Activated CD8-positive, alpha-beta T cell treated with anti-CD3 and anti-CD28 coated beads for 36 hours (primary cell): ENCODE results near the gene RPS4Y1. TPM values are rescaled to one million over a fixed set of nuclear protein-coding genes. Genes with fewer than 3 reads are reported as not detected.

ENCODE experiments used
- ATAC-seq: fragments of 200-7000 bp; cut with Tn5 transposase; one replicate; pipeline ENCODE4 v1.10.0; 2021; ENCODE audit warnings: mild to moderate bottlenecking, moderate library complexity
- CTCF ChIA-PET: fragments of 350-600 bp; sonication (Branson Sonifier 250); formaldehyde crosslinking; loops from one replicate; lab custom pipeline; 2021; ENCODE audit warnings: antibody characterized with exemption; lab: Charles Lee
- POLR2A ChIA-PET: fragments of 350-600 bp; sonication (Branson Sonifier 250); formaldehyde crosslinking; loops from one replicate; lab custom pipeline; 2021; ENCODE audit warnings: antibody characterized with exemption; lab: Charles Lee
- DNase-seq: peaks from one replicate; pipeline ENCODE4 v3.0.0-alpha.2; 2020
- H3K27ac Mint-ChIP-seq: one replicate; pipeline ENCODE4 v1.8.0; 2021; ENCODE audit warnings: mild to moderate bottlenecking, mixed read lengths
- H3K27me3 Mint-ChIP-seq: one replicate; pipeline ENCODE4 v1.8.0; 2021; ENCODE audit warnings: mixed read lengths
- H3K36me3 Mint-ChIP-seq: one replicate; pipeline ENCODE4 v1.8.0; 2021; ENCODE audit warnings: low read depth, mixed read lengths
- H3K4me1 Mint-ChIP-seq: one replicate; pipeline ENCODE4 v1.8.0; 2021; ENCODE audit warnings: low read depth, mixed read lengths
- H3K4me3 Mint-ChIP-seq: one replicate; pipeline ENCODE4 v1.8.0; 2021; ENCODE audit warnings: mild to moderate bottlenecking, moderate library complexity, mixed read lengths
- H3K9me3 Mint-ChIP-seq: one replicate; pipeline ENCODE4 v1.8.0; 2021; ENCODE audit warnings: mixed read lengths
- CTCF ChIP-seq: fragments of 200-600 bp; IDR thresholded peaks from one replicate; pipeline ENCODE4 v1.8.0; 2022; ENCODE audit warnings: antibody characterized with exemption, mild to moderate bottlenecking
- intact Hi-C: fragments of 100-400 bp; cut with micrococcal nuclease; formaldehyde crosslinking; loops from one replicate; pipeline ENCODE4 v1.10.0; 2022
- total RNA-seq, 2 experiments: library from RNA; stranded (reverse); gene quantifications; one replicate each; pipeline ENCODE4 v1.2.3, GENCODE V29; 2021

RPS4Y1 gene
- total RNA-seq, 2 experiments from 2014 or later: 406 to 411 TPM

- intact Hi-C loops: no loop called here
- Mint-ChIP-seq H3K4me3 (no peak overlapping the region), H3K27ac (peak overlapping the region; percentile 82), H3K4me1 (peaks cover 75% of the 10 kb centered on the region), H3K27me3 (no peaks in the 10 kb centered on the region), H3K36me3 (peaks cover 84% of the 10 kb centered on the region), H3K9me3 (no peaks in the 10 kb centered on the region)
- ATAC-seq (peak; percentile 12), DNase-seq (no peak)
- ChIA-PET POLR2A (interaction anchor here (1.0 kb wide), 1 partner anchor 10 kb away, joined by 3 read pairs; no protein-coding TSS in a partner anchor), CTCF (no interaction called here)
- no peak for TF ChIP-seq CTCF
Measured at GRCh38 chrY:2857686-2858085, 16.3 kb downstream of the RPS4Y1 start.

- CTCF ChIA-PET: interaction anchor here (1.1 kb wide), 1 partner anchor 10 kb away, joined by 3 read pairs; no protein-coding TSS in a partner anchor
- intact Hi-C loops: no loop called here
- no peak overlapping the region for H3K4me3 Mint-ChIP-seq
Measured at GRCh38 chrY:2859782-2860181, 18.4 kb downstream of the RPS4Y1 start.

DNA sequence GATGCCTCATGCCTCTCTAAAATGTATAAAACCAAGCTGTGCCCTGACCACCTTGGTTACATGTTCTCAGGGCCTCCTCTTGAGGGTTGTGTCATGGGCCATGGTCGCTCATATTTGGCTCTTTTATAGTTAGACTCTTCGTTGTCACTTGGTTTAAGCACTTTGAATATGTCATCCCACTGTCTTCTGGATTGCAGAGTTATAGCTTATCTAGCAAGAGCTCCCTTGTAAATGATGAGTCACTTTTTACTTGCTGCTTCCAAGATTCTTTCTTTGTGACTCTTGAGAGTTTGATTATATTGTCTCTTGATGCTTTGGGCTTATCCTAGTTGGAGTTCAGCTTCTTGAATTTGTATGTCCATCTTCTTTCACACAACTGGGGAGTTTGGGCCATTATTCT lies 19.1 kb downstream of the RPS4Y1 start:
- CTCF ChIA-PET: no interaction called here
- no peak overlapping the region for H3K4me3 Mint-ChIP-seq
- no peaks in the 10 kb centered on the region for H3K9me3 Mint-ChIP-seq
- POLR2A ChIA-PET: interaction anchor here (1.7 kb wide), 1 partner anchor 16 kb away, joined by 5 read pairs; no protein-coding TSS in a partner anchor
- intact Hi-C loops: no loop called here
- peak overlapping the region; percentile 72 for H3K27ac Mint-ChIP-seq
- ATAC-seq (no peak), DNase-seq (no peak)
- H3K4me1 Mint-ChIP-seq: peaks cover 52% of the 10 kb centered on the region
- H3K27me3 Mint-ChIP-seq: no peaks in the 10 kb centered on the region
- TF ChIP-seq CTCF: no peak
- H3K36me3 Mint-ChIP-seq: peaks cover 82% of the 10 kb centered on the region

More at GRCh38 chrY:2859782-2860181, 18.4 kb downstream of the RPS4Y1 start:
- Mint-ChIP-seq H3K27me3 (no peaks in the 10 kb centered on the region), H3K9me3 (no peaks in the 10 kb centered on the region), H3K27ac (no peak overlapping the region), H3K36me3 (peaks cover 85% of the 10 kb centered on the region), H3K4me1 (peaks cover 59% of the 10 kb centered on the region)
- POLR2A ChIA-PET: interaction anchor here (1.3 to 1.7 kb wide), 2 partner anchors 9 to 15 kb away, joined by 3 to 5 read pairs; no protein-coding TSS in a partner anchor
- DNase-seq (no peak), ATAC-seq (no peak)
- no peak for TF ChIP-seq CTCF

DNA sequence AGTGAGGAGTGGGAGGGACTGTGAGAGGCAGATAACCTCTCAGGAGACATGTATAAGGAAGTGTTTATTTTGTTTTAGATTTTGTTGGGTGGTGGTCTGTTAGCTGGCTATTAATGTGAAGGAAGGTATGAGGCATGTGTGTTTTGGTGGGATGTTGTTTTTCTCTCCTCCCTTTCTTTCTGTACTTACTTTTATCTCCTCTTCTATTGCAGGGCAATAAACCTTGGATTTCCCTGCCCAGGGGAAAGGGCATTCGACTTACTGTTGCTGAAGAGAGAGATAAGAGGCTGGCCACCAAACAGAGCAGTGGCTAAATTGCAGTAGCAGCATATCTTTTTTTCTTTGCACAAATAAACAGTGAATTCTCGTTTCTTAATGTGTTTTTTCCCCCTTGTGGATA lies 25.2 kb downstream of the RPS4Y1 start:
- peaks cover 60% of the 10 kb centered on the region for H3K36me3 Mint-ChIP-seq
- intact Hi-C loops: no loop called here
- ChIA-PET POLR2A (interaction anchor here (1.2 kb wide), 1 partner anchor 9 kb away, joined by 3 read pairs; no protein-coding TSS in a partner anchor), CTCF (no interaction called here)
- TF ChIP-seq CTCF: no peak
- no peak overlapping the region for H3K4me3 Mint-ChIP-seq
- H3K27ac Mint-ChIP-seq: no peak overlapping the region
- no peaks in the 10 kb centered on the region for H3K27me3 Mint-ChIP-seq
- H3K4me1 Mint-ChIP-seq: peaks cover 5% of the 10 kb centered on the region
- DNase-seq (no peak), ATAC-seq (no peak)
- H3K9me3 Mint-ChIP-seq: peaks cover 2% of the 10 kb centered on the region

GRCh38 chrY:2867469-2867868 lies 26.1 kb downstream of the RPS4Y1 start:
- DNase-seq (no peak), ATAC-seq (no peak)
- Mint-ChIP-seq H3K4me3 (no peak overlapping the region), H3K9me3 (peaks cover 6% of the 10 kb centered on the region), H3K4me1 (peaks cover under 1% of the 10 kb centered on the region), H3K27me3 (no peaks in the 10 kb centered on the region), H3K27ac (no peak overlapping the region), H3K36me3 (peaks cover 62% of the 10 kb centered on the region)
- ChIA-PET CTCF (no interaction called here), POLR2A (interaction anchor here (0.9 to 1.2 kb wide), 2 partner anchors 9 to 26 kb away, joined by 3 read pairs; partner anchors contain the start of gene RPS4Y1)
- TF ChIP-seq CTCF: no peak
- intact Hi-C loops: no loop called here
